SK-N-SH (cell line): ENCODE measurements around the gene ABCC5.

Source experiments
- EP300 ChIP-seq, 2 experiments: IDR thresholded peaks; 2 replicates each; pipeline versions ENCODE4 v1.4.0 to v1.6.1; 2012; ENCODE audit warnings: borderline replicate concordance in 1 of 2, low read depth in 1 of 2, low read length in 1 of 2
- FOXJ3 ChIP-seq: sonication (generic); formaldehyde crosslinking; IDR thresholded peaks from 2 replicates; pipeline ENCODE4 v1.5.1; 2020; ENCODE audit warnings: mild to moderate bottlenecking, missing genetic modification reagents
- JUND ChIP-seq: IDR thresholded peaks from 2 replicates; pipeline ENCODE4 v1.4.0; 2012
- RAD21 ChIP-seq: IDR thresholded peaks from 2 replicates; pipeline ENCODE4 v1.6.1; 2012; ENCODE audit warnings: mild to moderate bottlenecking, low read length
- SIN3A ChIP-seq: IDR thresholded peaks from 2 replicates; pipeline ENCODE4 v1.6.1; 2012; ENCODE audit warnings: low read depth, mild to moderate bottlenecking, low read length, moderate library complexity, borderline replicate concordance
- TAF1 ChIP-seq: IDR thresholded peaks from 2 replicates; pipeline ENCODE4 v1.6.1; 2012; ENCODE audit warnings: low read depth, mild to moderate bottlenecking, low read length, moderate library complexity, borderline replicate concordance
- TF ChIP-seq, protein P1 (sequence below): fragments of 200-600 bp; sonication (generic); IDR thresholded peaks from 2 replicates; pipeline ENCODE4 v1.6.1; 2017; ENCODE audit warnings: antibody characterized with exemption, mild to moderate bottlenecking, moderate library complexity
- TF ChIP-seq, protein P2 (sequence below): IDR thresholded peaks from 2 replicates; pipeline ENCODE4 v1.4.0; 2012; ENCODE audit warnings: low read depth, borderline replicate concordance
- TF ChIP-seq, protein P3 (sequence below): IDR thresholded peaks from 2 replicates; pipeline ENCODE4 v1.4.0; 2012; ENCODE audit warnings: low read depth

DNA sequence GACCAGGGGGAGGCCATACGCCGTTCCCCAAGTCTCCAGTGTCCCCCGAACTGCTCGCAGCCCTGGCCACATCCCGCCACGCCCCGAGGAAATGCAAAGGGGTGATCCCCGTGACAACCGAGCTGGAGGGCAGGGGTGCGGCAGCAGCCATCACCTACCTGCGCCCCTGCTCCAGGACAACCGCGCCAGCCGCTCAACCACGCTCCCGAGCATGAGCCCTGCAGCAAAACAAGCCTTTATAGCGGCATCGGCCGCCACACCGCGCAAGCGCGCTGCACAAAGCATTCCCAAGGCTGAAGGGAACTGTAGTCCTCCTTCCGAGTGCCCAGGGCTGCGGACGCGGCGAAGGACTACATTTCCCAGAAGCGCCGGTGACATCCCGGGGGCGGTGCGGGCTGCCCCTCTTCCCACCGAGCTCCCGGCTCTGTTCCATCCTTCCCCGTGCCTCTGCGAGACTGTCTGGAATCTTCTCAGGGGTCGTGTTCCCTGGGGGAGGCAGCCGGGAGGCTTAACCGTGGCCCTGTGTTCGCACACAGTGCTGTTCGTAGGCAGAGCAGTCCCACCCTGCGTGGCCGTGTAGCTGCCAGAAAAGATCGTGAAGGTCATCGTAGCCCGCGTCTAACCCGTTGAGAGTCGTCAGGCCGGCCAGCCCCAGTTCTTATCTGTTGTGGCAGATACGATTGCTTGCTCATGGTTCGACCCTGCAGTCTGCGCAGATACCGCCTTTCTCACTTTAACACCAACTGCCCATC is at the start of gene ABCC5:
- TF ChIP-seq, protein P1, sequence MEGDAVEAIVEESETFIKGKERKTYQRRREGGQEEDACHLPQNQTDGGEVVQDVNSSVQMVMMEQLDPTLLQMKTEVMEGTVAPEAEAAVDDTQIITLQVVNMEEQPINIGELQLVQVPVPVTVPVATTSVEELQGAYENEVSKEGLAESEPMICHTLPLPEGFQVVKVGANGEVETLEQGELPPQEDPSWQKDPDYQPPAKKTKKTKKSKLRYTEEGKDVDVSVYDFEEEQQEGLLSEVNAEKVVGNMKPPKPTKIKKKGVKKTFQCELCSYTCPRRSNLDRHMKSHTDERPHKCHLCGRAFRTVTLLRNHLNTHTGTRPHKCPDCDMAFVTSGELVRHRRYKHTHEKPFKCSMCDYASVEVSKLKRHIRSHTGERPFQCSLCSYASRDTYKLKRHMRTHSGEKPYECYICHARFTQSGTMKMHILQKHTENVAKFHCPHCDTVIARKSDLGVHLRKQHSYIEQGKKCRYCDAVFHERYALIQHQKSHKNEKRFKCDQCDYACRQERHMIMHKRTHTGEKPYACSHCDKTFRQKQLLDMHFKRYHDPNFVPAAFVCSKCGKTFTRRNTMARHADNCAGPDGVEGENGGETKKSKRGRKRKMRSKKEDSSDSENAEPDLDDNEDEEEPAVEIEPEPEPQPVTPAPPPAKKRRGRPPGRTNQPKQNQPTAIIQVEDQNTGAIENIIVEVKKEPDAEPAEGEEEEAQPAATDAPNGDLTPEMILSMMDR = no peak; the same call in 1 of the 2 replicates
- TF ChIP-seq EP300 (IDR thresholded peaks at IDR 0.05; ENCODE audit: borderline replicate concordance in 1 of 2, low read depth in 1 of 2, low read length in 1 of 2) (no peak), JUND (no peak), TAF1 (peak; percentile 48), RAD21 (no peak), SIN3A (peak; percentile 76; the same call in 1 of the 2 replicates), FOXJ3 (CRISPR knock-in tag) (no peak)
- TF ChIP-seq, protein P2, sequence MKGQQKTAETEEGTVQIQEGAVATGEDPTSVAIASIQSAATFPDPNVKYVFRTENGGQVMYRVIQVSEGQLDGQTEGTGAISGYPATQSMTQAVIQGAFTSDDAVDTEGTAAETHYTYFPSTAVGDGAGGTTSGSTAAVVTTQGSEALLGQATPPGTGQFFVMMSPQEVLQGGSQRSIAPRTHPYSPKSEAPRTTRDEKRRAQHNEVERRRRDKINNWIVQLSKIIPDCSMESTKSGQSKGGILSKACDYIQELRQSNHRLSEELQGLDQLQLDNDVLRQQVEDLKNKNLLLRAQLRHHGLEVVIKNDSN = no peak
- TF ChIP-seq, protein P3, sequence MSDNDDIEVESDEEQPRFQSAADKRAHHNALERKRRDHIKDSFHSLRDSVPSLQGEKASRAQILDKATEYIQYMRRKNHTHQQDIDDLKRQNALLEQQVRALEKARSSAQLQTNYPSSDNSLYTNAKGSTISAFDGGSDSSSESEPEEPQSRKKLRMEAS = peak; percentile 36; the same call in 1 of the 2 replicates
